ENCODE data around the gene BCL2. TPM values are rescaled to one million over a fixed set of nuclear protein-coding genes. Genes with fewer than 3 reads are reported as not detected.

Gene BCL2
- total and polyA plus RNA-seq, 9 of the 15 experiments (the other 6 are each of a cell fraction or from before 2014, with no cell fraction given), result 0.10 to 1.1 (median 0.65) TPM

DNA sequence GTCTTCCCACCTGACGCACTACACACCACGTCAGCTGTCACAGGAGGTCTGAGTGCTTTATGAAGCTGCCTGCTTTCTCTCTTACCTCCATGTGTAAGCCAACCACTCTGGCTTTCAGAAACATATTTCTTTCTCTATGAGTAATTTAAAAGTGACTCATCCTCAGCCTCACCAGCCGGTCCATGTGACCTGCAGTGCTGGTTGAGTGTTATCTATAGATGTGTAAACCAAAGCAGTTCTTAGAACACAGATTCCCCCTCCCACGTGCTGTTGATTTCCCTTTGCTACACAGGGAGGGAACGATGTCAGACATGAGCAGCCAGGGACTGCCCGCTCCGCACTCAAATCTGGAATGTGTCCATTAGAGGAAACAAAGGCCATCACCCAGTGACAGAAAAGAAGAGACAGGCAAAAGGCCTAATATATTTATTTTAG, 157.8 kb downstream of the BCL2 start (continued):
- TF ChIP-seq, protein P1, sequence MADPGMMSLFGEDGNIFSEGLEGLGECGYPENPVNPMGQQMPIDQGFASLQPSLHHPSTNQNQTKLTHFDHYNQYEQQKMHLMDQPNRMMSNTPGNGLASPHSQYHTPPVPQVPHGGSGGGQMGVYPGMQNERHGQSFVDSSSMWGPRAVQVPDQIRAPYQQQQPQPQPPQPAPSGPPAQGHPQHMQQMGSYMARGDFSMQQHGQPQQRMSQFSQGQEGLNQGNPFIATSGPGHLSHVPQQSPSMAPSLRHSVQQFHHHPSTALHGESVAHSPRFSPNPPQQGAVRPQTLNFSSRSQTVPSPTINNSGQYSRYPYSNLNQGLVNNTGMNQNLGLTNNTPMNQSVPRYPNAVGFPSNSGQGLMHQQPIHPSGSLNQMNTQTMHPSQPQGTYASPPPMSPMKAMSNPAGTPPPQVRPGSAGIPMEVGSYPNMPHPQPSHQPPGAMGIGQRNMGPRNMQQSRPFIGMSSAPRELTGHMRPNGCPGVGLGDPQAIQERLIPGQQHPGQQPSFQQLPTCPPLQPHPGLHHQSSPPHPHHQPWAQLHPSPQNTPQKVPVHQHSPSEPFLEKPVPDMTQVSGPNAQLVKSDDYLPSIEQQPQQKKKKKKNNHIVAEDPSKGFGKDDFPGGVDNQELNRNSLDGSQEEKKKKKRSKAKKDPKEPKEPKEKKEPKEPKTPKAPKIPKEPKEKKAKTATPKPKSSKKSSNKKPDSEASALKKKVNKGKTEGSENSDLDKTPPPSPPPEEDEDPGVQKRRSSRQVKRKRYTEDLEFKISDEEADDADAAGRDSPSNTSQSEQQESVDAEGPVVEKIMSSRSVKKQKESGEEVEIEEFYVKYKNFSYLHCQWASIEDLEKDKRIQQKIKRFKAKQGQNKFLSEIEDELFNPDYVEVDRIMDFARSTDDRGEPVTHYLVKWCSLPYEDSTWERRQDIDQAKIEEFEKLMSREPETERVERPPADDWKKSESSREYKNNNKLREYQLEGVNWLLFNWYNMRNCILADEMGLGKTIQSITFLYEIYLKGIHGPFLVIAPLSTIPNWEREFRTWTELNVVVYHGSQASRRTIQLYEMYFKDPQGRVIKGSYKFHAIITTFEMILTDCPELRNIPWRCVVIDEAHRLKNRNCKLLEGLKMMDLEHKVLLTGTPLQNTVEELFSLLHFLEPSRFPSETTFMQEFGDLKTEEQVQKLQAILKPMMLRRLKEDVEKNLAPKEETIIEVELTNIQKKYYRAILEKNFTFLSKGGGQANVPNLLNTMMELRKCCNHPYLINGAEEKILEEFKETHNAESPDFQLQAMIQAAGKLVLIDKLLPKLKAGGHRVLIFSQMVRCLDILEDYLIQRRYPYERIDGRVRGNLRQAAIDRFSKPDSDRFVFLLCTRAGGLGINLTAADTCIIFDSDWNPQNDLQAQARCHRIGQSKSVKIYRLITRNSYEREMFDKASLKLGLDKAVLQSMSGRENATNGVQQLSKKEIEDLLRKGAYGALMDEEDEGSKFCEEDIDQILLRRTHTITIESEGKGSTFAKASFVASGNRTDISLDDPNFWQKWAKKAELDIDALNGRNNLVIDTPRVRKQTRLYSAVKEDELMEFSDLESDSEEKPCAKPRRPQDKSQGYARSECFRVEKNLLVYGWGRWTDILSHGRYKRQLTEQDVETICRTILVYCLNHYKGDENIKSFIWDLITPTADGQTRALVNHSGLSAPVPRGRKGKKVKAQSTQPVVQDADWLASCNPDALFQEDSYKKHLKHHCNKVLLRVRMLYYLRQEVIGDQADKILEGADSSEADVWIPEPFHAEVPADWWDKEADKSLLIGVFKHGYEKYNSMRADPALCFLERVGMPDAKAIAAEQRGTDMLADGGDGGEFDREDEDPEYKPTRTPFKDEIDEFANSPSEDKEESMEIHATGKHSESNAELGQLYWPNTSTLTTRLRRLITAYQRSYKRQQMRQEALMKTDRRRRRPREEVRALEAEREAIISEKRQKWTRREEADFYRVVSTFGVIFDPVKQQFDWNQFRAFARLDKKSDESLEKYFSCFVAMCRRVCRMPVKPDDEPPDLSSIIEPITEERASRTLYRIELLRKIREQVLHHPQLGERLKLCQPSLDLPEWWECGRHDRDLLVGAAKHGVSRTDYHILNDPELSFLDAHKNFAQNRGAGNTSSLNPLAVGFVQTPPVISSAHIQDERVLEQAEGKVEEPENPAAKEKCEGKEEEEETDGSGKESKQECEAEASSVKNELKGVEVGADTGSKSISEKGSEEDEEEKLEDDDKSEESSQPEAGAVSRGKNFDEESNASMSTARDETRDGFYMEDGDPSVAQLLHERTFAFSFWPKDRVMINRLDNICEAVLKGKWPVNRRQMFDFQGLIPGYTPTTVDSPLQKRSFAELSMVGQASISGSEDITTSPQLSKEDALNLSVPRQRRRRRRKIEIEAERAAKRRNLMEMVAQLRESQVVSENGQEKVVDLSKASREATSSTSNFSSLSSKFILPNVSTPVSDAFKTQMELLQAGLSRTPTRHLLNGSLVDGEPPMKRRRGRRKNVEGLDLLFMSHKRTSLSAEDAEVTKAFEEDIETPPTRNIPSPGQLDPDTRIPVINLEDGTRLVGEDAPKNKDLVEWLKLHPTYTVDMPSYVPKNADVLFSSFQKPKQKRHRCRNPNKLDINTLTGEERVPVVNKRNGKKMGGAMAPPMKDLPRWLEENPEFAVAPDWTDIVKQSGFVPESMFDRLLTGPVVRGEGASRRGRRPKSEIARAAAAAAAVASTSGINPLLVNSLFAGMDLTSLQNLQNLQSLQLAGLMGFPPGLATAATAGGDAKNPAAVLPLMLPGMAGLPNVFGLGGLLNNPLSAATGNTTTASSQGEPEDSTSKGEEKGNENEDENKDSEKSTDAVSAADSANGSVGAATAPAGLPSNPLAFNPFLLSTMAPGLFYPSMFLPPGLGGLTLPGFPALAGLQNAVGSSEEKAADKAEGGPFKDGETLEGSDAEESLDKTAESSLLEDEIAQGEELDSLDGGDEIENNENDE (IDR thresholded peaks at IDR 0.05; ENCODE audit: low read depth, low read length), result no peak
- TF ChIP-seq ZBTB8A (IDR thresholded peaks at IDR 0.05; ENCODE audit: partially characterized antibody) (no peak), MEF2D (tag; conservative IDR thresholded peaks at IDR 0.05; ENCODE audit: low read depth) (no peak), POU5F1 (IDR thresholded peaks at IDR 0.05; ENCODE audit: borderline replicate concordance, low read depth, low read length, partially characterized antibody) (no peak), ETV1 (tag; conservative IDR thresholded peaks at IDR 0.05; ENCODE audit: low read depth) (no peak), ATF1 (CRISPR knock-in tag; IDR thresholded peaks at IDR 0.05) (no peak), ATF1 (tag; IDR thresholded peaks at IDR 0.05) (no peak)
- TF ChIP-seq, protein P2, sequence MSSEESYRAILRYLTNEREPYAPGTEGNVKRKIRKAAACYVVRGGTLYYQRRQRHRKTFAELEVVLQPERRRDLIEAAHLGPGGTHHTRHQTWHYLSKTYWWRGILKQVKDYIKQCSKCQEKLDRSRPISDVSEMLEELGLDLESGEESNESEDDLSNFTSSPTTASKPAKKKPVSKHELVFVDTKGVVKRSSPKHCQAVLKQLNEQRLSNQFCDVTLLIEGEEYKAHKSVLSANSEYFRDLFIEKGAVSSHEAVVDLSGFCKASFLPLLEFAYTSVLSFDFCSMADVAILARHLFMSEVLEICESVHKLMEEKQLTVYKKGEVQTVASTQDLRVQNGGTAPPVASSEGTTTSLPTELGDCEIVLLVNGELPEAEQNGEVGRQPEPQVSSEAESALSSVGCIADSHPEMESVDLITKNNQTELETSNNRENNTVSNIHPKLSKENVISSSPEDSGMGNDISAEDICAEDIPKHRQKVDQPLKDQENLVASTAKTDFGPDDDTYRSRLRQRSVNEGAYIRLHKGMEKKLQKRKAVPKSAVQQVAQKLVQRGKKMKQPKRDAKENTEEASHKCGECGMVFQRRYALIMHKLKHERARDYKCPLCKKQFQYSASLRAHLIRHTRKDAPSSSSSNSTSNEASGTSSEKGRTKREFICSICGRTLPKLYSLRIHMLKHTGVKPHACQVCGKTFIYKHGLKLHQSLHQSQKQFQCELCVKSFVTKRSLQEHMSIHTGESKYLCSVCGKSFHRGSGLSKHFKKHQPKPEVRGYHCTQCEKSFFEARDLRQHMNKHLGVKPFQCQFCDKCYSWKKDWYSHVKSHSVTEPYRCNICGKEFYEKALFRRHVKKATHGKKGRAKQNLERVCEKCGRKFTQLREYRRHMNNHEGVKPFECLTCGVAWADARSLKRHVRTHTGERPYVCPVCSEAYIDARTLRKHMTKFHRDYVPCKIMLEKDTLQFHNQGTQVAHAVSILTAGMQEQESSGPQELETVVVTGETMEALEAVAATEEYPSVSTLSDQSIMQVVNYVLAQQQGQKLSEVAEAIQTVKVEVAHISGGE (CRISPR knock-in tag; IDR thresholded peaks at IDR 0.05), result no peak

Data from K562 (cell line).